AG09309 (cell line): ENCODE data around the gene SDK2.

Experiments
- DNase-seq: peaks from one replicate; pipeline ENCODE4 v3.0.0-alpha.2; 2010; ENCODE audit warnings: low read depth
- H3K4me3 ChIP-seq: 2 replicates; pipeline ENCODE4 v1.5.1; 2011; ENCODE audit warnings: mild to moderate bottlenecking, low read depth, low read length, moderate library complexity; ENCODE audit not compliant: control insufficient read depth
- TF ChIP-seq, protein P1 (sequence below): IDR thresholded peaks from 2 replicates; pipeline ENCODE4 v1.5.1; 2011; ENCODE audit warnings: mild to moderate bottlenecking, low read depth, low read length, inconsistent platforms; ENCODE audit not compliant: insufficient read depth, control insufficient read depth; ENCODE audit errors: missing control alignments

SDK2 gene

DNA sequence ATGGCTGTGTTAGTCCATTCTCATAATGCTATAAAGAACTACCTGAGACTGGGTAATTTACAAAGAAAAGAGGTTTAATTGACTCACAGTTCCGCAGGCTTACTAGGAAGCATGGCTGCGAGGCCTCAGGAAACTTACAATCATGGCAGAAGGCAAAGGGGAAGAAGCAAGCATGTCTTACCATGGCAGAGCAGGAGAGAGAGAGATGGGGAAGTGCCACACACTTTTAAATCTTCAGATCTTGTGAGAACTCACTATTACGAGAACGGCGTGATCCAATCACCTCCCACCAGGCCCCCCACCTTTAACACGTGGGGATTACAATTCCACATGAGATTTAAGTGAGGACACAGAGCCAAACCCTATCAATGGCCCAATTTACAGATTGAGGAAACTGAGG is 96.5 kb downstream of the SDK2 start:
- H3K4me3 ChIP-seq = no peak overlapping the region
- DNase-seq = no peak
- TF ChIP-seq, protein P1, sequence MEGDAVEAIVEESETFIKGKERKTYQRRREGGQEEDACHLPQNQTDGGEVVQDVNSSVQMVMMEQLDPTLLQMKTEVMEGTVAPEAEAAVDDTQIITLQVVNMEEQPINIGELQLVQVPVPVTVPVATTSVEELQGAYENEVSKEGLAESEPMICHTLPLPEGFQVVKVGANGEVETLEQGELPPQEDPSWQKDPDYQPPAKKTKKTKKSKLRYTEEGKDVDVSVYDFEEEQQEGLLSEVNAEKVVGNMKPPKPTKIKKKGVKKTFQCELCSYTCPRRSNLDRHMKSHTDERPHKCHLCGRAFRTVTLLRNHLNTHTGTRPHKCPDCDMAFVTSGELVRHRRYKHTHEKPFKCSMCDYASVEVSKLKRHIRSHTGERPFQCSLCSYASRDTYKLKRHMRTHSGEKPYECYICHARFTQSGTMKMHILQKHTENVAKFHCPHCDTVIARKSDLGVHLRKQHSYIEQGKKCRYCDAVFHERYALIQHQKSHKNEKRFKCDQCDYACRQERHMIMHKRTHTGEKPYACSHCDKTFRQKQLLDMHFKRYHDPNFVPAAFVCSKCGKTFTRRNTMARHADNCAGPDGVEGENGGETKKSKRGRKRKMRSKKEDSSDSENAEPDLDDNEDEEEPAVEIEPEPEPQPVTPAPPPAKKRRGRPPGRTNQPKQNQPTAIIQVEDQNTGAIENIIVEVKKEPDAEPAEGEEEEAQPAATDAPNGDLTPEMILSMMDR = no peak

DNA sequence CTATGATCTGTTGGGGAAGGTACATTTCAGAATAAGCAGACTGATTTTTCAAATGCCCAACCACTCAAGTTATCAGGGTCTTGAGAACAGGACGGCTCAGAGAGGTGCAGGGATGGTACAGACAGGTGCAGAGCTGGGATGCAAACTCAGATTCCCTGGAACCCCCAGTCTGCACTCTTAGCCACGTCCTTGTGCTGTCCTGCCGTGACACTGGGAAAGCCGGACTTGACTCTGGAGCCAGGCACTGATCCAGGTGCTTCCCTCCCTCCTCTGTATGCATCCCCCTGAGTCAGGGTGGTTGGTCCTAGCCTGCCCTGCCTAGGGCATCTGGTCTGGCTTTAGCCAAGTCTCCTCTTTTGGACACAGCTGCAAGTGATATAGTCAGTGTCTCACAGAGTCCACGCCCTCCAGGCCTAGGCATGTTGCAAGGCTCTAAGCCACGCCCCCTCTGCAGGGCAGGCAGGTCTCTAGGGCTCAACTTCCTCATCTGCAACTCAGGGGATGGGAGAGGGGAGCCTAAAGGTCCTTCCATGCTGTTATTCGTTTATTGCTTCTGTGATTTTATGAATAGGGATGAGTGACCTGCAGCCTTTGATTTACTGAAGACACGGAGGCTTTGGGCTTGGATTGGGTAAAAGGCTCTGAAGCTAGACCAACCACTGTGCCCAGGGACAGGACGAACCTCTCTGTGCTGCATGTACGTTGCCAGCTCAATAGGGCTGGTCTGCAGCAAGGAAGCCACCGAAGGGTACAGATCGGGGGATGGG is 97.3 kb downstream of the SDK2 start:
- TF ChIP-seq, protein P1 = no peak
- no peak for DNase-seq
- H3K4me3 ChIP-seq = no peak overlapping the region

DNA sequence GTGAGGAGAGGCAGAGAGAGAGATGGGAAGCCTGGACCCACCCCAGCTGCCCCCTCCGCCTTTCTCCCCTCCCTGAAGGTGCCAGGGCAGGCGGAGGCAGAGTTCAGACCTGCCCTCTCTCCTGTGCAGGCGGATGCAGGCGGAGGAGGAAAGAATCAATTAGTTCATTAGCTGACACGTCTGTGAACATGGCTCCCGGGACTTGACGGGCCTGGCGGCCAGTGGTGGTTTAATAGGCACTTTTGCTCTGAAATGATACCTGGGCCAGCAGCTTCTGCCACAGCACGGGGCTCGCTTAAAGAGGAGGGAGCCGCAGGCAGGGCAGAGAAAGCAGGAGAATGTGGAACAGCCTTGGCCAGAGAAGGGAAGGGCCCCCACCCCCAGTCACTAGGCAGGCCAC is 98.1 kb downstream of the SDK2 start:
- H3K4me3 ChIP-seq = no peak overlapping the region
- TF ChIP-seq, protein P1 = no peak
- DNase-seq = no peak

DNA sequence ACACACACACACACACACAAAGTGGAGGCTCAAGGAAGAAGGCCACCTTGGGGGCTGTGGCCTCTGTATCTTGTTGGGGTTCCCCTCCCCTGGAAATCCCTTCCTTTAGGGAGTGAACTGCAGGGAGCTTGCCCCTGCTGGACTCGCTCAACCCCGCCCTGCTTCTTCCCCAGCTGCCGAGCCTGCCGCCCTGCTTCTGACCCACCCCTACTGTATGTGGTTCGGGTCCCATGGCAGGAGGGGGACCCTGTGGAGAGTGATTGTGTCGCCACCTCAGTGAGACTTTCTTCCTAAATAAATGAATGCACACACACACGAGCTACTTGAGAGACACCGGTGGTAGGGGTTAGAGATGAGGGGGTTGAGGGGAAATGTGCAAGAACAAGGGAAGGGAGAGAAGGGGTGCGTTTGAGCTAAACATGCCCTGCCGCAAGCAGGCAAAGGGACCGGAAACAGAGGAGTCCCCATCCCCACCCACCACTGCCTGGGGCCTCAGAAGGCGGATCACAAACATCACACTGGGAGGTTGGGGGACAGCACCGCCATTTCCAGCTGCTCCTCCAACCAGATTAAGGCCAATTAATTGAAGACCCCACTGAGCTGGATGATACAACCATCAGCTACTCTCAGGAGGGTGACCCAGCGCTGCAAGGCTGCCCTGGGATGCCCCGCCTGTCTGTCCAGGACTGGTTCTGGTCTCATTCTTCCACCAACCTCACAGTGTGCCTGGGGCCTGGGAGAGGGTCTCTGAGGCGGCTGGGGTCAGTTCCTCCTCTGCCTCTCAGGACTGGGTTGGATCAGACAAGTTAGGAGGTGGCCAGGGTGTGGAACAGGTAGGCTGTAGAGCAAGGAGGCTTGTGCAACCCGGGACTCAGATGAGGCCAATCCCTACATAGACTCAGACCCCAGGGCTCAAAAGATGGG is 98.9 kb downstream of the SDK2 start:
- H3K4me3 ChIP-seq = no peak overlapping the region
- no peak for DNase-seq
- TF ChIP-seq, protein P1 = no peak

DNA sequence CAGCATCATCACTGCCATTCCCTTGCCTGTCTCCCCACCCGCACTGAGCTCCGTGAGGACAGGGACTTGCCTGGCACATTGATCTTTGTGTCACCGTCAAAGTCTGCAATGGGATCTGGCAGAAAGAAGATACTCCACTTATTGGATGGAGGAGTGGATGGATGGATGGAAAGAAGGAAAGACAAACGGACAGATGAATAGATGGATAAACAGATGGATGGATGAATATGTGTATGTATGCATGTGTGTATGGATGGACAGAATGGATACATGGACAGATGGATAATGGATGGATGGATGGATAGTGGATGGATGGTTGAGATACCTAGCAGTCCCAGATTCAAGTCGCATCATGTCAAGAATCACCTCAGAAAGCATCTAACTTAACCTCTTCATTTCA is 99.9 kb downstream of the SDK2 start:
- no peak overlapping the region for H3K4me3 ChIP-seq
- no peak for DNase-seq
- TF ChIP-seq, protein P1 = no peak

DNA sequence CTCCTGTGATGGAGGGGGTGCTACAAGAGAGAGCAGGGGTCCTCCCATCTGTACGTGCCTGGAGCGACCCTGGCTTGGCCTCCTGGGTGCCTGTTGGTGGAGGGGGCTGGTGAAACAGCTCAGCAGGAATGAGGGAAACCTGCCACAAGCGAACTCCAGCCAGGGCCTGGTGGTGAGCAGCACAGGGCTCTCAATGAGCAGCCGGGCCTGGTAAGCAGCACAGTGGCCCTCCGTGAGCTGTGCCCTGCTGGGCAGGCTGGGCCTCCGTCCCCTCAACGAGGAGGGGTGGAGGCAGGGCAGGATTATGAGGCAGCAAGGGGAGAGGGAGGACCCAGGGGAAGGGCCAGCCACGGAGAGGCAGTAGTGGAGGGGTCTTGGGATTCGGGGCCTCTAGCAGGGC is 101.9 kb downstream of the SDK2 start:
- TF ChIP-seq, protein P1 = no peak
- DNase-seq = no peak
- no peak overlapping the region for H3K4me3 ChIP-seq
